ENCODE data around the gene CNTN1.

CNTN1 gene

GRCh38 chr12:40801861-40802260 lies 109.6 kb downstream of the CNTN1 start:
- POLR2A ChIA-PET, result no interaction called here
- no peaks in the 10 kb centered on the region for H3K36me3 ChIP-seq (ENCODE audit: control insufficient read depth in 2 of 2, insufficient read depth in 1 of 2, low read length in 2 of 2)

GRCh38 chr12:40802656-40803055 lies 110.4 kb downstream of the CNTN1 start:
- Histone ChIP-seq H3K4me3 (ENCODE audit: low read depth, low read length) (no peak overlapping the region), H3K4me1 (ENCODE audit: control insufficient read depth, insufficient read depth, low read length) (no peaks in the 10 kb centered on the region), H3K27ac (ENCODE audit: extremely low read depth, low read depth, low read length) (no peak overlapping the region), H3K9me3 (ENCODE audit: control insufficient read depth, insufficient read depth, low read depth, low read length) (no peaks in the 10 kb centered on the region), H3K36me3 (ENCODE audit: control insufficient read depth in 2 of 2, insufficient read depth in 1 of 2, low read length in 2 of 2) (no peaks in the 10 kb centered on the region)
- CTCF ChIA-PET, result no interaction called here
- POLR2A ChIA-PET, result no interaction called here
- no peak for TF ChIP-seq ZNF362 (tag by site-specific recombination; IDR thresholded peaks at IDR 0.05)
- TF ChIP-seq ZNF645 (tag by site-specific recombination; IDR thresholded peaks at IDR 0.05), result no peak
- no peak for TF ChIP-seq SALL2 (tag by site-specific recombination; IDR thresholded peaks at IDR 0.05; ENCODE audit: borderline replicate concordance)
- no peak for TF ChIP-seq ZNF621 (tag by site-specific recombination; IDR thresholded peaks at IDR 0.05)
- no peak for TF ChIP-seq HOXA7 (CRISPR knock-in tag; IDR thresholded peaks at IDR 0.05; ENCODE audit: borderline replicate concordance)

More at GRCh38 chr12:40801861-40802260, 109.6 kb downstream of the CNTN1 start:
- Histone ChIP-seq H3K9me3 (ENCODE audit: control insufficient read depth, insufficient read depth, low read depth, low read length) (no peaks in the 10 kb centered on the region), H3K4me3 (ENCODE audit: low read depth, low read length) (no peak overlapping the region), H3K27ac (ENCODE audit: extremely low read depth, low read depth, low read length) (no peak overlapping the region), H3K4me1 (ENCODE audit: control insufficient read depth, insufficient read depth, low read length) (no peaks in the 10 kb centered on the region)
- no peak for TF ChIP-seq ZNF747 (tag by site-specific recombination; IDR thresholded peaks at IDR 0.05)
- no peak for TF ChIP-seq ZNF121 (tag by site-specific recombination; IDR thresholded peaks at IDR 0.05)
- TF ChIP-seq, protein P1, sequence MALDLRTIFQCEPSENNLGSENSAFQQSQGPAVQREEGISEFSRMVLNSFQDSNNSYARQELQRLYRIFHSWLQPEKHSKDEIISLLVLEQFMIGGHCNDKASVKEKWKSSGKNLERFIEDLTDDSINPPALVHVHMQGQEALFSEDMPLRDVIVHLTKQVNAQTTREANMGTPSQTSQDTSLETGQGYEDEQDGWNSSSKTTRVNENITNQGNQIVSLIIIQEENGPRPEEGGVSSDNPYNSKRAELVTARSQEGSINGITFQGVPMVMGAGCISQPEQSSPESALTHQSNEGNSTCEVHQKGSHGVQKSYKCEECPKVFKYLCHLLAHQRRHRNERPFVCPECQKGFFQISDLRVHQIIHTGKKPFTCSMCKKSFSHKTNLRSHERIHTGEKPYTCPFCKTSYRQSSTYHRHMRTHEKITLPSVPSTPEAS (tag by site-specific recombination; IDR thresholded peaks at IDR 0.05), result no peak
- TF ChIP-seq SALL2 (tag by site-specific recombination; IDR thresholded peaks at IDR 0.05; ENCODE audit: borderline replicate concordance), result no peak
- CTCF ChIA-PET, result no interaction called here

GRCh38 chr12:40819436-40820108 lies 127.3 kb downstream of the CNTN1 start:
- Histone ChIP-seq H3K27ac (ENCODE audit: extremely low read depth, low read depth, low read length) (no peak overlapping the region), H3K9me3 (ENCODE audit: control insufficient read depth, insufficient read depth, low read depth, low read length) (no peaks in the 10 kb centered on the region; the same call in 1 of the 2 replicates), H3K4me3 (ENCODE audit: low read depth, low read length) (no peak overlapping the region), H3K36me3 (ENCODE audit: control insufficient read depth in 2 of 2, insufficient read depth in 1 of 2, low read length in 2 of 2) (no peaks in the 10 kb centered on the region), H3K4me1 (ENCODE audit: control insufficient read depth, insufficient read depth, low read length) (no peaks in the 10 kb centered on the region)
- TF ChIP-seq ZNF19 (tag by site-specific recombination; IDR thresholded peaks at IDR 0.05; ENCODE audit: low read depth) (no peak), ZIC2 (tag by site-specific recombination; IDR thresholded peaks at IDR 0.05) (peak; percentile 79), OSR2 (tag by site-specific recombination; IDR thresholded peaks at IDR 0.05) (peak; percentile 46; the same call in 1 of the 2 replicates), ZNF48 (tag by site-specific recombination; IDR thresholded peaks at IDR 0.05) (no peak), TRIM28 (IDR thresholded peaks at IDR 0.05; ENCODE audit: borderline replicate concordance, low read length) (peak; percentile 87), ZNF561 (tag by site-specific recombination; IDR thresholded peaks at IDR 0.05; ENCODE audit: borderline replicate concordance) (0 out of 2 replicates have a peak, but pooled peaks have one; percentile 45), GLIS1 (tag by site-specific recombination; IDR thresholded peaks at IDR 0.05) (peak; percentile 40), ZNF501 (tag by site-specific recombination; IDR thresholded peaks at IDR 0.05) (peak; percentile 56; the same call in 1 of the 2 replicates), ZNF341 (tag by site-specific recombination; IDR thresholded peaks at IDR 0.05; ENCODE audit: low read depth) (peak; percentile 74), ZNF324 (tag by site-specific recombination; IDR thresholded peaks at IDR 0.05) (no peak)
- POLR2A ChIA-PET, result no interaction called here
- CTCF ChIA-PET, result no interaction called here

All from HEK293 (cell line).